GM19328 (cell line): ENCODE results near the gene MED22.
"Not testable (repeated sequence)": the region's sequence is repeated elsewhere in the genome, so short reads cannot be mapped to it uniquely, and the experiment has no call there.

ENCODE experiments used
- ATAC-seq: cut with Tn5 transposase; IDR thresholded peaks from one replicate; pipeline ENCODE4 v1.9.1; 2021; ENCODE audit warnings: mild to moderate bottlenecking, moderate library complexity; ENCODE audit not compliant: unreplicated experiment

MED22 gene

GRCh38 chr9:133347985-133348717, at the start of gene MED22, which contains the start of gene RPL7A:
MED22 (minus strand) TSS chr9:133348131; CDS start chr9:133346662, 1,469 bp downstream.
RPL7A (plus strand) TSS chr9:133348218; CDS start chr9:133348244, 26 bp downstream.
- ATAC-seq: no peak

- ATAC-seq: no peak
These were observed 49.4 kb upstream of the MED22 start for GRCh38 chr9:133397370-133397769.

GRCh38 chr9:133396952-133397351, 49.0 kb upstream of the MED22 start:
- ATAC-seq: no peak

- no peak for ATAC-seq
These were observed 46.8 kb upstream of the MED22 start for GRCh38 chr9:133394687-133395271.

- ATAC-seq: no peak
These were observed 45.5 kb upstream of the MED22 start for GRCh38 chr9:133393399-133393798.

GRCh38 chr9:133392308-133392707, 44.4 kb upstream of the MED22 start:
- ATAC-seq: not testable (repeated sequence)

GRCh38 chr9:133391449-133391848, 43.5 kb upstream of the MED22 start:
- ATAC-seq: not testable (repeated sequence)

GRCh38 chr9:133390713-133391112, 42.8 kb upstream of the MED22 start:
- ATAC-seq: no peak

- ATAC-seq: no peak
These were observed 41.6 kb upstream of the MED22 start for GRCh38 chr9:133389562-133389961.

GRCh38 chr9:133389025-133389557, 41.2 kb upstream of the MED22 start:
- ATAC-seq: no peak

GRCh38 chr9:133387680-133388079, 39.7 kb upstream of the MED22 start:
- no peak for ATAC-seq

GRCh38 chr9:133386338-133386737, 38.4 kb upstream of the MED22 start:
- ATAC-seq: no peak

GRCh38 chr9:133385452-133385851, 37.5 kb upstream of the MED22 start:
- no peak for ATAC-seq

- no peak for ATAC-seq
These were observed 36.9 kb upstream of the MED22 start for GRCh38 chr9:133384736-133385321.

GRCh38 chr9:133383438-133383837, 35.5 kb upstream of the MED22 start:
- ATAC-seq: no peak

- no peak for ATAC-seq
These were observed 34.7 kb upstream of the MED22 start for GRCh38 chr9:133382507-133383141.

GRCh38 chr9:133380734-133381133, 32.8 kb upstream of the MED22 start:
- no peak for ATAC-seq

GRCh38 chr9:133379153-133380086, 31.5 kb upstream of the MED22 start:
- ATAC-seq: no peak

- no peak for ATAC-seq
These were observed 30.6 kb upstream of the MED22 start for GRCh38 chr9:133378408-133378962.

GRCh38 chr9:133377721-133378216, 29.8 kb upstream of the MED22 start:
- ATAC-seq: no peak
